NCI-H526 treated with DMSO at 0.1 percent for 48 hours (cell line): ENCODE measurements around the gene TNS1.

Experiments
- DNase-seq: peaks from one replicate; lab custom pipeline; 2025; lab: John Stamatoyannopoulos, UW

Gene TNS1

DNA sequence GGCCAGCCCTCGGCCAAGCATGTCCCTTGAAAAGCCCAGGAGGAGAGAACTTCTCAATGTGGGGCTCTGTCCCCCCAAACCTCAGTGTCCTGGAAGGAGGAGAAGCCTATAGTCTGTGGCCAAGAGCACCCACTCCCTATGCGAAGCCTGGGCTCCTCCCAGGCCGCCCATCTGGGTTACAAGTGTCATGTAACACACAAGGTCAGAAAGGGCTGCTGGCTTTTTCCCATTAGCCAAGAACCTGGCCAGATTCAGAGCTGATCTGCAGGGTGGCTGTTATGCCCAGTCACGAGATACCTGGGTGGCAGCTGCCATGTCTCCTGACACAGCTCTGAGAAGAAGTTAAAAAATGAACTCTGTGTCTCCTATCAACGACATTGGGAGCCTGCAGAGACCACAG is 170.7 kb downstream of the TNS1 start:
- DNase-seq, result no peak

- DNase-seq, result no peak
These were observed 171.5 kb downstream of the TNS1 start for GRCh38 chr2:217831306-217831705.

- no peak for DNase-seq
These were observed 172.0 kb downstream of the TNS1 start for GRCh38 chr2:217830807-217831206.

GRCh38 chr2:217830061-217830460 is 172.7 kb downstream of the TNS1 start:
- DNase-seq, result no peak

- DNase-seq, result no peak
These were observed 173.4 kb downstream of the TNS1 start for GRCh38 chr2:217829420-217829819.

- no peak for DNase-seq
These were observed 174.5 kb downstream of the TNS1 start for GRCh38 chr2:217828336-217828735.

DNA sequence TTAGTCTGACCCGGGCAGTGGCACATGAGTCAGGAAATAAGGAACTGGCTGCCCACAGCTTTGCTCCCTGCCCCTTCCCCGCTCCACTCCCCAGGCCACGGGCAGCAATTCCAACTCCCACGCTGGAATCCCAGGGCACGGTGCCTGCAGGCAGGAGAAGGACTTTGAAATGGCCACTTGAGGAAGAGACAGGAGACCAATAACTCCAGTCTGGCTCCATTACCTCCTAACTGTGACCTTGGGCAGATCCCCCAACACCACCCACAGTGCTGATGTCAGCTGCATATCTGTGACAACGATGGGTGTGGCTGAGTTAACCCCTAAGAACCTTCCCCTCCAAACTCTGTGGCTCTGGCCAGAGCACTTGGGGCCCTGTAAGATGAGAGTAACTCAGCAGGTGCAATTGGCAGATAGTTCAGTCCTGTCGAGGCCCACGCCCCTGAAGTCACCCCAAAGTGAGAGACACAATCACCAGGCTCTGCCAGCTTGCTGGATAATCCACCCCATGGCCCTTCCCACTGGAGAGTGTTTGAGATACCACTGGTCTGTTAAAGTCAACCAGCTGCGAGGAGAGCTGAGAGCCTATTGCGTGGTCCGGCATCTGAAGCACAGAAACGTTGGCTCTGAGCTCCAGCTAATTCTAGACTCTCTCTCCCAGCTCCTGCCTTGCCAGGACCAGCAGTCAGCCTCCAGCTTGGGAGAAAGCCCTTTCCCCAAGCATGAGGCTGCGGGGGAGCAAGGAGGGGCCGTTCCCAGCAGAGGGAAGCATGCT is 175.2 kb downstream of the TNS1 start:
- no peak for DNase-seq

DNA sequence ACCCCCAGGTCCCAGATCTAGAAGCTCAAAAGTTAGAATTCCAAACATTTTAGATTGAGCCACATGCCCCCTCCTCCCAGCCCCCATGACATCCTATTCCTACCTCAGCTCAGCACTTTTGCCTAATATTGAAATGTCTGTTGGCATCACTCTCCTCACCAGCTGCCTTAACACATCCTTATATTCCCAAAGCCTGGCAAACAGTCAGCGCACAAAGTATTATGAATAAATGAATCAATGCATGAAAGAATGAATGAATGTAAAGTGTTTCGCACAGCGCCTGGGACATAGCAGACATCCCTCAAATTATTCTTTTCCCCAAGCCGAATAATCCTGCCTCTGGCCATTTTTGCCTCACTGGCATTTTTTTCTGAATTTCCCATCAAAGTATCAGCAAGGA is 175.8 kb downstream of the TNS1 start:
- no peak for DNase-seq

DNA sequence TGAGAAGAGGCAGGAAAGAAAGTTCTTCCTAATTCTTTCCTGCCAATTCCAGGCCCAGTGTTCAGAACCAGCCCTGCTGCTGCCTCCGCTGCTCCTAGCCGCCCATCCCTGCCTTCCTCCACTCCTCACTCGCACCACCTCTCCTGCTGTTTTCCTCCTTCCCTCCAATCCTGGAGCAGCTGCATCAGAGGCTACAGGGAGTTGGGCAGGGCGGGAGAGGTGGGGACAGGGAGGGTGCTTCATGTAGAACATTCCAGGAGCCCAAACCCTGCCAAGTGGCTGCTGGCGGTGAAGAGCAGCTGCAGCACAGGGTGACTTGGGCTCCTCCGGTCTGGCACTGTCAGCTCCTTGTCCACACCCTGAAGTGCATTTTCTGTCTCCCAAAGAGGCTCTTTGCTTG is 176.3 kb downstream of the TNS1 start:
- DNase-seq, result no peak

- no peak for DNase-seq
These were observed 177.1 kb downstream of the TNS1 start for GRCh38 chr2:217825469-217826235.

DNA sequence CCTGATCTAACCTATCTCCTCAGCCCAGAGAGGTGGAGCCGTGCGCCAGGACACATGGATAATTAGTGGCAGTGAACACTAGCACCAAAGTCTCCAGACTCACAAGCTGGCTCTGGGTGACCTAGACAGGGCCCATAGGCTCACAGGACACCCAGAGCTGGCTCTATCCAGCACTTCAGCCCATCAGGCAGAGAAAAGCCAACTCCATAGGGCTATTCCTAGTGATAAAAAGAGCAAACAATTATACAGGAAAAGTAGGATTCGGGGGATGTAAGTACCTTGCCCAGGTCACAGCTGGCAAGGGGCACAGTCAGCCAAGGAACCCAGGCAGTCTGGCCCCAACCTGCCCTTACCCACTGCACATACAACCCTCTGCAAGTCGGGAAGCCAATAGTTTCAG is 178.6 kb downstream of the TNS1 start:
- no peak for DNase-seq

GRCh38 chr2:217823626-217824025 is 179.2 kb downstream of the TNS1 start:
- DNase-seq, result no peak

GRCh38 chr2:217822296-217823252 is 180.2 kb downstream of the TNS1 start:
- no peak for DNase-seq

DNA sequence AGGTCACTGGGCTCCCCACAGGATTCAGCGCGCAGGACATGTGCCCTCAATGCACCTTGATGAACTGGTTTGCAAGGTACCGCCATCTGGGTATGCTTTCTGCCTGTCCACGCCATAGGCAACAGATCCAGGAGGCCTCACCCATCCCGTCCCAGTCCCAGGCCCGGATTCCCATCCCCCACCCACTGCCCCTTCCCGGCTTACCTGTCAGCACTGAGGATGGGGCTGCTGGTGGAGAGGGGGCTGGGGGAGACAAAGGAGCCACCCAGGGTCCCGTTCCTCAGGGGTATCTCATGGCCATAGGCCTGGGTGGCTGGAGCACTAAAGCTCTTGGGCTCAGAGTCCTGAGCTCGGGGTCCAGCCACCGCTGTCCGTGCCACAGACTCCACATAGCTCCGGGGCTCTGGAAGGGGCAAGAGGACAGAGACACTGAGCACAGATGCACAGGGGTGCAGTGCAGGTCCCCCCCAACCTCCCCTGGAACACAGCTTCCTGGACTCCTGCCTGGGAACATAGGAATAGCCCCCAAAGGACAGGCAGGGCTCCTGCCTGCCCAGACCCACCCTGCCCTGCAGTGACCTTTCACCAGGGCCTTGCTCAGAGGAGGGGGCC is 181.2 kb downstream of the TNS1 start:
- no peak for DNase-seq

DNA sequence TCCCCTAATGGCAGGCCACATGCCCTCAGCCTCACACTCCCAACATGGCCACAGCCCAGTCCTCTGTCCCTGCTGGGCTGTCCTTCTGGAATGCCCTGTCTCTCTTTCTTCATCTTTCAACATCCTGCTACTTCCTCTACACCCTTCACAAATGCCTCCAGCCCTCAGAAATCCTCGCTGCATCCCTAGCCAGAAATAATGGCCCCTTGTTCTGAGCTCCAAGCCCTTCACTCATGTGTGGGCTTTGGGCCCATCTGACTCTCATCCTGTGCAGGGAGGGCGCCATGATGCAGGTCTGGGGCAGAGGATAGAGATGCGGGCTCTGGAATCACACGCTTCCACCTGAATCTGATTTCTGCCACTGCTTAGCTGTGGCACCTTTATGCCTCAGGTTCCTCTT is 181.9 kb downstream of the TNS1 start:
- no peak for DNase-seq

DNA sequence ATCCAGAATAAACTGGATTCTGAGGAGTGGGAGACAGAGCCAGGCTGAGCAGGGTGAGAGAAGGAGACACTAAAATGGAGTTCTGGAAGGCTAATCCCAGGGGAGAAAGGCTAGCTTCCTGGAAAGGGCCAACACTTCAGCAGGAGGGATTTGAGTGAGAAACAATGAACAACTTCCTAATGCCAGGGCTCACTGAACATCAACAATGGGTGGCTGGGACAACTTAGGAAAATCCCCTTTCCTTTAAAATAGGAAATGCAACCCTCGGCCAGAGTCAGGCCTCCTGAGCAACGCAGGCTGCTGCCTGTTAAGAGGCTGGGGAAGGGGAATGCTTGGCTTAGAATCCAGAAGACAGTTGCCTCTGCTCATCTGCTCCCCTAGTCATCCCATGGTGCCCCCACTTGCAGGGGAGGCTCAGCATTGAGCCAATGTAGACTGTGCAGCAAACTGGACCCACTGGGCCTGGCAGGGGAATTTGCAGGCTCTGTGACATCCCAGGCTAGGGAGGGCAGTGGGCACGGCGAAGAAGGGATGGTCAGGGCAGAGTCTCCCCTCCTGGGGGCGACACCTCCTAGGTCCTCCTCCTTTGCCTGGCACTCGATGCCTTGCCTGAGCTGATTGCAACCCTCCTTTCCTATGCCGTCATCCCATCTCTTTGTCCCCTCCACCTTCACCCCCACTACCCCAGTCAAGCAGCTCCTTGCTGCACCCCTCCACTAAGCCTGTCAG is 182.5 kb downstream of the TNS1 start:
- no peak for DNase-seq

DNA sequence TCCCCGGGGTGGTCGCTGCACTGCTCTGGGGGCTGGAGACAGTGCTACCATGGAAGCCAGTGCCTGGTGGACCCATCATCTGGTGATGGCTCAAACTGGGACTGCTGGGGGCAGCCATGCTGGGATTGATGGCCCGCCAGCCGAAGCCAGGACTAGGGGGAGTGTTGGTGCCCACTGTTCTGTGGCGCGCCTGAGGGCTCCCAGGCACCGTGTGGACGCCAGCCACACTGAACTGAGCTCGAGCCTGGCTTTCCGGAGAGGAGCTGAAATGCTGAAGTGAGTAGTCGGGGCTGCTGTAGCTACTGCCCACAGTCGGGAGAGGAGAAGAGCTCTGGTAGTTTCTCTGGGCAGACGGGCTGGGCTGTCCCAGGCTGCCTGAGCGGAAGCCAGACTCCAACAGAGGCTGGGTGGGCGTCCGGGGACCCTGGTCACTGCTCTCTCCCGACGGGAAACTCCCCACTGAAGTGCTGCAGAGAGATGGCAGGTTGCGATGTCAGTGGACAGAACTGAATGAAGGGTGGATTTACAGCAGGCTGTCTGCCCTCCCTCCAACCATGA is 184.4 kb downstream of the TNS1 start:
- DNase-seq, result no peak

GRCh38 chr2:217817466-217818292 is 185.1 kb downstream of the TNS1 start:
- no peak for DNase-seq

- no peak for DNase-seq
These were observed 186.4 kb downstream of the TNS1 start for GRCh38 chr2:217816396-217816869.

DNA sequence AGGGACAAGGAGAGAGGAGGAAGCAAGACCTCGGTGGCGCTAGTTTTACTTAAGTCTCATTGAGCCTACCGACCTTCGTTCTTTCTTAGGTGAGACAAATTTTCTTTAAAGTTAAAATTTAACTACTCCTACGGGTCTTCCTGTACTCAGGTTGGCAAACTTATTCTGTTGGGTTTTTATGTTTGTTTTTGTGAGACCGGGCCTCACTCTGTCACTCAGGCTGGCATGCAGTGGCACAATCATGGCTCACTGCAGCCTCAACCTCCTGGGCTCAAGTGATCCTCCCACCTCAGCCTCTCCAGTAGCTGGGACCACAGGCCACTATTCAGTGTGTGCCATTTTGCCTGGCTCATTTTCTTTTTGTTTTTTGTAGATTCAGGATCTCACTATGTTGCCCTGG is 189.0 kb downstream of the TNS1 start:
- DNase-seq, result no peak
